ENCODE results near the gene IMPA2. TPM values are rescaled to one million over a fixed set of nuclear protein-coding genes. Genes with fewer than 3 reads are reported as not detected.
"Not testable (repeated sequence)": the region's sequence is repeated elsewhere in the genome, so short reads cannot be mapped to it uniquely, and the experiment has no call there.

The IMPA2 gene
- total RNA-seq, 4 donors from 2014 or later = 112 to 385 (median 215) TPM

- not testable (repeated sequence) for ATAC-seq, H3K9me3 ChIP-seq, H3K4me1 ChIP-seq, H3K27ac ChIP-seq, H3K27me3 ChIP-seq, H3K36me3 ChIP-seq
- WGBS, 2 donors (ENCODE audit: low coverage in 1 of 2) = 70 to 83% methylated on average over 18 to 27 of the region's 44 CpGs
- H3K4me3 ChIP-seq = peak overlapping the region in 1 of 2 donors; percentile 11
- peak in 2 of 4 experiments; percentile 6 to 14 for TF ChIP-seq CTCF (IDR thresholded peaks at IDR 0.05)
Observed at GRCh38 chr18:12068316-12068949, 87.1 kb downstream of the IMPA2 start.

- Histone ChIP-seq H3K9me3 (no peaks in the 10 kb centered on the region), H3K27ac (no peak overlapping the region), H3K27me3 (no peaks in the 10 kb centered on the region), H3K4me1 (no peaks in the 10 kb centered on the region), H3K36me3 (no peaks in the 10 kb centered on the region), H3K4me3 (peak overlapping the region in 1 of 2 donors; percentile 11)
- WGBS, 2 donors (ENCODE audit: low coverage in 1 of 2) = 36 to 38% methylated on average over 3 of the region's 3 CpGs
- no peak for ATAC-seq
- no peak for TF ChIP-seq CTCF (IDR thresholded peaks at IDR 0.05)
- TF ChIP-seq POLR2AphosphoS5 (IDR thresholded peaks at IDR 0.05) = no peak
- no peak for TF ChIP-seq EP300 (IDR thresholded peaks at IDR 0.05)
Observed at GRCh38 chr18:12068950-12069320, 87.6 kb downstream of the IMPA2 start.

GRCh38 chr18:12071066-12071465 lies 89.8 kb downstream of the IMPA2 start:
- H3K4me3 ChIP-seq, H3K27ac ChIP-seq, ATAC-seq, H3K36me3 ChIP-seq, H3K27me3 ChIP-seq, H3K9me3 ChIP-seq, H3K4me1 ChIP-seq: not testable (repeated sequence)
- 75% methylated on average over 1 of the region's 1 CpG; no CpG with 5 or more reads in 1 of the 2 donors for WGBS, 2 donors (ENCODE audit: low coverage in 1 of 2)

GRCh38 chr18:12072996-12073395 lies 91.7 kb downstream of the IMPA2 start:
- TF ChIP-seq EP300 (IDR thresholded peaks at IDR 0.05) (no peak), POLR2A (IDR thresholded peaks at IDR 0.05) (no peak), POLR2AphosphoS5 (IDR thresholded peaks at IDR 0.05) (no peak), CTCF (IDR thresholded peaks at IDR 0.05) (no peak)
- 52 to 67% methylated on average over 1 of the region's 1 CpG for WGBS, 2 donors (ENCODE audit: low coverage in 1 of 2)
- no peaks in the 10 kb centered on the region for H3K4me1 ChIP-seq
- no peaks in the 10 kb centered on the region for H3K36me3 ChIP-seq
- ATAC-seq = no peak
- no peak overlapping the region for H3K4me3 ChIP-seq
- no peaks in the 10 kb centered on the region for H3K27me3 ChIP-seq
- H3K27ac ChIP-seq = no peak overlapping the region
- H3K9me3 ChIP-seq = no peaks in the 10 kb centered on the region

- no peaks in the 10 kb centered on the region for H3K36me3 ChIP-seq
- H3K27ac ChIP-seq = no peak overlapping the region
- H3K4me1 ChIP-seq = no peaks in the 10 kb centered on the region
- 73 to 95% methylated on average over 2 to 3 of the region's 3 CpGs for WGBS, 2 donors (ENCODE audit: low coverage in 1 of 2)
- no peak for TF ChIP-seq EP300 (IDR thresholded peaks at IDR 0.05)
- TF ChIP-seq CTCF (IDR thresholded peaks at IDR 0.05) = no peak
- no peak for TF ChIP-seq POLR2A (IDR thresholded peaks at IDR 0.05)
- TF ChIP-seq POLR2AphosphoS5 (IDR thresholded peaks at IDR 0.05) = no peak
- no peaks in the 10 kb centered on the region for H3K27me3 ChIP-seq
- H3K9me3 ChIP-seq = no peaks in the 10 kb centered on the region
- H3K4me3 ChIP-seq = no peak overlapping the region
- no peak for ATAC-seq
Observed at GRCh38 chr18:12074736-12075135, 93.4 kb downstream of the IMPA2 start.

Data from gastroesophageal sphincter (tissue), 4 donors.